HG02970 (cell line): Measurements from ENCODE around the gene GRAMD1A.
"Not testable (repeated sequence)": the region's sequence is repeated elsewhere in the genome, so short reads cannot be mapped to it uniquely, and the experiment has no call there.

ENCODE experiments used
- ATAC-seq: cut with Tn5 transposase; IDR thresholded peaks from one replicate; pipeline ENCODE4 v1.9.1; 2021; ENCODE audit warnings: mild to moderate bottlenecking, moderate library complexity, moderate number of reproducible peaks; ENCODE audit not compliant: unreplicated experiment, low FRiP score

The GRAMD1A gene

DNA sequence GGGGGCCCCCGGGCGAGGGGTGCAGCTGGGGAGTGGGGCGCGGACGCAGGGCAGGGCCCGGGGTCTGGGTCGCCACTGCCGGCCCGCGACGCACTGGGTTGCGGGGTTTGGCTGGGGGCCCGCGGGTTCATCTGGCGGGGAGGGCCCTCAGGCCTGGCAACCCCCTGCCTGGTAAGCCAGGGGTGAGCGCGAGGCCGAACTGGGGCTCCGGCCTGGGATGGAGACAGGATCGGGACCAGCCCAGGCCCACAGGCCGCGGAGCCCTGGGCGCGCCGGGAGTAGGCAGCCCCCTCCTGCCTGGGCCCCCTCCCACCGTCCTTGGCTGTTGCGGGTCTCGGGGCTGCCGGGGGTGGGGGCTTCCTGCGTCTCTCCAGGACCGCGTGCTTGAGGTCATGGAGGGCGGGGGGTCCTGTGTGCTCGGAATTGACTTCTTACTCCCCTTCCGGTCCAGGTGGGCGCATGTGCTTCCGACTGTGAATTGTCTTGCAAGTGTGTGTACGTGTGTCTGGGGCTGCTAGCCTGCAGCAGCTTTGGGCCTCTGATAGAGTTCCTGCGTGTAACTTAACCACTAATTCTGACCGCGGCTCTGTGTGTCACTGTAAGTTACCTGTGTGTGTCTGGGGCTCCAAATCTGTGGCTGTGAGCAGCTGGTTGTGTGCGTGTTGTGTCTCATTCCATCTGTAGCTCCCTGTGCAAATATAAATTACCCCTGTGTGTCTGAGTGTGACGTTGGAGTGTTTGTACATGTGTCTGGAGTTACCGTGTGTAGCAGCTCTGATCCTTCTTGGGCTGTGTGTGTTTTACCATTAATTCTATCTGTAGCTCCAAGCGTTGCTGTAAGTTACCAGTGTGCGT lies 751 bp downstream of the GRAMD1A start:
- ATAC-seq = no peak

DNA sequence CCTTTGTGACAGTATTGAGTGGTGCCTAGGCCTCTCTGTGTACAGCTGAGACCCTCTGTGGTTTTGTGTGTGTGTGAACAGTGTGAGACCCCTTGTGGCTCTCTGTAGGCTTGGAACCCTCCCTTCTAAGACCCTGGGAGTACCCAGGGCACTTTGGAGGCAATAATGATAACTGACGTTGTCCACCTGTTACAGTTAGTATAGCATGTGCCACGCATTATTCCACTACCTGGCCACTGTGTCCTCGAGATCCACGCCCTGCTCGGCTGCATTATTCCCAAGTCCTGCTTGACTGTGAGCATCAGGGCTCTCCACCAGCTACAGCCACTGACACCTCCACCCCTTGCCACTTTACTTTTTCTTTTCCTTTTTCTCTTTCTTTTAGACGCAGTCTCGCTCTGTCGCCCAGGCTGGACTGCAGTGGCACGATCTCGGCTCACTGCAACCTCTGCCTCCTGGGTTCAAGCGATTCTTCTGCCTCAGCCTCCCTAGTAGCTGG lies 2.0 kb downstream of the GRAMD1A start:
- no peak for ATAC-seq

DNA sequence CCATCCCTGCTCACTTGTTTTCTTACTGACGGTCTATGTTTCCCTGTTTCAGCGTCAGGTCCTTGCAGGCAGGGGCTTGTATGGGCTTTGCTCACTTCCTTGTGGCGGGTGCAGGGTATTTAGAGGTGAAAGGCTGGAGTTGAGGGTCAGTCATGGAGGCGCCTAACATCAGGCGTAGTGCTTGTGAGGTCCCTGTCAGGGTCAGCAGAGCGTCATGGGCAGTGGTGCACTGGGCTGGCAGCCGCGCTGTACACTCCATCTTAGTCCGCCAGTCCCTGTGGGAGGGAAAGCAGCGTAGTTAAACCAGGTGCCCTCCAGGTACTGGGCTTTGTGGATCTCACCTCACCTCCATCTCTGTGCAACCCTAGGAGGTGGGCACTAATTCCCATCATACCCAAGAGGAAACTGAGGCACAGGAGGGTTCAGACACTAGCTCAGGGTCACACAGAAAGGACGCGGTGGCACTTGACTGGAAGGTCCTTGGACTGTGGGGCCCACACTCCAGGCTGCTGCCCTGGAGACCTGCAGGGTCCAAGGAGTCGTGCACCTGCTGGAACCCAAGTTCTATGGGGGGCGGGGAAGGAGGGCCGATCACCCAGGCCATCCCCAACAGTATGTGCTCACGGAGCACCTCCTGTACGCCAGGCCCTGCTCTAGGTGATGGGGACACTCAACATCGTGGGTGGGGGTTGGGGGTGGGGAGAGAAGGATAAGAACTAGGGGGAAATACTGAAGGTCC lies 4.6 kb downstream of the GRAMD1A start:
- no peak for ATAC-seq

DNA sequence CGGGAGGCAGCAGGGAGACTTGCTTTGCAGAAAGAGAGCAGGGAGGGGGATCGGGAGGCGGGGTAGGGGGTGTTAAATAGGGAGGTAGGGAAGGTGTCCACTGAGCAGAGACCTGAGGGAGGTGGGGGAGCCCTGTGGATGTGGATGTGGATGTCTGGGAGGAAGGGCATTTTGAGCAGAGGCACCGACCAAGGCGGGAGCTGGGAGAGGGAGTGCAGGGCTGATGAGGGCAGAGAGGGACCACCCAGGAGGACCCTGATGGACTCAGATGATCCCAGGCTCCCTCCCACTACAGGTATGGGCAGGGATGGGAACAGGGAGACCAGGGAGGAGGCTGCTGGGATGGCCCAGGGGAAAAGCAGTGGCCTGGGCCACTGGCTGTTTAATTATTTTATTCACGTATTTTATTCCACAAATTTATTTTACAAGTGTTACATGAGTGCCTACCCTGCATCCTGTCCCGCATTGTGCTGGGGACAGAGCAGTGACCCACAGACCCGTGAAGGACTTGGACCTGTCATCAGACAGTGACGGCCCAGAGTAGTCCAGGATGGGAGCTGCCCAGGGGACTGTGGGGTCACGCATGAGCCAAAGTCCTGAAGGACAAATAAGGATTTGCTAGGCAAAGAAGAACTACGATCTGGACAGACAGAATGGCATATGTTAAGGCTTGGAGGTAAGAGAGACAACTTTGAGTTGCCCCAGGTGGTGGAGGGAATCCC lies 5.3 kb downstream of the GRAMD1A start:
- no peak for ATAC-seq

DNA sequence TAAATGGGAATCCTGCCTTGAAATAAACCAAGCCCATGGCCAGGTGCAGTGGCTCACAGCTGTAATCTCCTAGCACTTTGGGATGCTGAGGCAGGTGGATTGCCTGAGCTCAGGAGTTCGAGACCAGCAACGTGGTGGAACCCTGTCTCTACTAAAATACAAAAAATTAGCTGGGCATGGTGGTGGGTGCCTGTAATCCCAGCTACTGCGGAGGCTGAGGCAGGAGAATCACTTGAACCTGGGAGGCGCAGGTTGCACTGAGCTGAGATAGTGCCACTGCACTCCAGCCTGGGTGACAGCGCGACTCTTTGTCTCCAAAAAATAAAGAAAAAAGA lies 5.9 kb downstream of the GRAMD1A start:
- ATAC-seq = not testable (repeated sequence)

DNA sequence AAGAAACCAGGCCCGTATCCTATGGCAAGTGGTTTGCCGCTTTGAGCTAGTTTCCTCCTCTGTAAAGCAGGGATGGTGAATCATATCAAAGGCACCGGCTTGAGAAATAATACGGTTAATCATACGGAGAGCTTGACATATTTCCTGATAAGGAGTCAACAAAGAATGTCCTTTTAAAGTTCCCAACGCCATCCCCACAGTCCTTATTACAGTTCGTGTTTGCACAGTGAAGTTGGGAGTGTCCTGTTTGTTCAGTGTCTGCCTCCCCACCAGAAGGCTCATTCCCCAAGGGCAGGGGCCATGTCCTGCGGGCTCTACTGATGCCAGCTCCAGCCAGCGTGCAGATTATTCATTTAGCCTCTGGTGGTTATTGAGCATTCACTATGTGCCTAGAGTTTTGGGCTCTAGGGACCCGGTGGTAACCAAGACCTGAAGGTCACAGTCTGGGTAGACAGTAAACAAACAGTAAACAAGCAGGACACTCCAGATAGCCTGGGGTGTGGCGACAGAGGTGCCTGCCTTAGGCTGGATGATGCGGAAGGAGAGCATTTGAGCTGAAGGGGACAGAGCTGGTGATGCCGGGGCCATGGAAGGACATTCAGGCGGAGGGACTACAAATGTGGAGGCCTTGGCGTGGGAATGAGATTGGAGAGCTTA lies 6.3 kb downstream of the GRAMD1A start:
- no peak for ATAC-seq

DNA sequence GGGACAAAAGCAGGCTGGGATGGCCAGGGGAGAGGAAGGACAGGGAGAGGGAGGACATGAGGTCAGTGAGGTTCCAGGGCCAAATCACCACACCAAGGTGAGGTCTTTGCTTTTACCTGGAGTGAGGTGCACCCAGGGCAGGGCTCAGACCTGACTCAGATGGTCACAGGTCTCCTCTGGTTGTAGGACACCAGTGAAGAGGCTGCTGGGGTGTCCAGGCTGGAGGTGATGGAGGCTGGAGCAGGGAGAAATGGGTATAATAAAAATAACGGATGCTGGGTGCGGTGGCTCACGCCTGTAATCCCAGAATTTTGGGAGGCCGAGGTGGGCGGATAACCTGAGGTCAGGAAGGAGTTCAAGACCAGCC lies 6.9 kb downstream of the GRAMD1A start:
- ATAC-seq = no peak

DNA sequence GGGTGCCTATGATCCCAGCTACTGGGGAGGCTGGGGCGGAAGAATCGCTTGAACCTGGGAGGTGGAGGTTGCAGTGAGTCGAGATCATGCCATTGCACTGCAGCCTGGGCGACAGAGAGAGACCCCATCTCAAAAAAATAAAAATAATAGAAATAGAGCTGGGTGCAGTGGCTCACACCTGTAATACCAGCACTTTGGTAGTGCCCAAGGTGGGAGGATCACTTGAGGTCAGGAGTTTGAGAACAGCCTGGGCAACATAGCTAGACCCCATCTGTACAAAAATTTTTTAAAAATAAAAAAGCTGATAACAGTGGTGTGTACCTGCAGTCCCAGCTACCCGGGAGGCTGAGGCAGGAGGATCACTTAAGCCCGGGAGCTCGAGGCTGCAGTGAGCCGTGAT lies 7.3 kb downstream of the GRAMD1A start:
- ATAC-seq = not testable (repeated sequence)

DNA sequence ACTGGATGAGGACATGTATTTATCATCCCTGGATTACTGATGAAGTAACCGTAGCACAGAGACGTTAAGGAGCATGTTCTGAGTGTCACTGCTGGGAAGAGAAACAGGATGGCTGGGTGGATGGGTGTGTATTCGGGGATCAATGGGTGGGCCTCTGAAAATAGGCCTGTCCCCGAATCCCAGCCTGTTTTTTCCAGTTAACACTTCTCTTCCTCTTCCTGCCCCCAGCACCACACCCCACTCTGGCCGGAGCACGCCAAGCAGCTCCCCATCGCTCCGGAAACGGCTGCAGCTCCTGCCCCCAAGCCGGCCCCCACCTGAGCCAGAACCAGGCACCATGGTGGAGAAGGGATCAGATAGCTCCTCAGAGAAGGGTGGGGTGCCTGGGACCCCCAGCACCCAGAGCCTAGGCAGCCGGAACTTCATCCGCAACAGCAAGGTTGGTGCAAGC lies 8.8 kb downstream of the GRAMD1A start:
- no peak for ATAC-seq

DNA sequence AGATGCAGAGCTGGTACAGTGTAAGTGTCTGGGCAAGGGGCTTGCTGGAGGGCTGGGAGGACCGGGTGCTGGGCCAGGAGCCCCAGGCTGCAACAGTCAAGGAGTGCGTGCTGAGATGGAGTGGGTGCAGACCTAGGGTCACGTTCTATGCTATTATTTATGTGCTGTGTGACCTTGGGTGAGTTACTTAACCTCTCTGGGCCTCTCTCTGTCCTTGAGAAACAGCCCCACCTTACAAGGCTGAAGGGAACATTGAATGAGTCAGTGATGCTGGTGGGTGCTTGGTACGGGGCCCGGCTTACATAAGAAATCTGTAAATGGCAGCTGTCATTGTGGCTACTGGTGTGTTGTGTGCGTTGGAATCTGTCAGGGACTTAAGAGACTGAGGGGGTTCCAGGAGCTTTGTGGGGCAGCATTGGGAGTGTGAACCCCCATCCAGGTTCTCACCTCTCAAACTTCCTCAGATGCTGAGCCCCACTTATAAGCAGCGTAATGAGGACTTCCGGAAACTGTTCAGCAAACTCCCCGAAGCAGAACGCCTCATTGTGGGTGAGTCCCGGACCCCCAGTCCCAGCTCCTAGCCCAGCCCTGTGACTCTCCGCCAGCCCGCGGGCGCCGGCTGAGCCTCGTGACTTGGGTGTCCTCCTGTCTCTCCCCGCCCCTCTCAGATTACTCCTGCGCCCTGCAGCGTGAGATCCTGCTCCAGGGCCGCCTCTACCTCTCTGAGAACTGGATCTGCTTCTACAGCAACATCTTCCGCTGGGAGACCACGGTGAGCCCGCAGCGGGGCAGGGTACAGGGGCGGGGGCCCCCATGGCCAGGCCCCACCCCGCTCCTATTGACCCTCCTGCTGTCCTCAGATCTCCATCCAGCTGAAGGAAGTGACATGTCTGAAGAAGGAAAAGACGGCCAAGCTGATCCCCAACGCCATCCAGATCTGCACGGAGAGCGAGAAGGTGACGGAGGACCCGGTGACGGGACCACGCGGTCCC lies 9.6 kb downstream of the GRAMD1A start:
- ATAC-seq = no peak

DNA sequence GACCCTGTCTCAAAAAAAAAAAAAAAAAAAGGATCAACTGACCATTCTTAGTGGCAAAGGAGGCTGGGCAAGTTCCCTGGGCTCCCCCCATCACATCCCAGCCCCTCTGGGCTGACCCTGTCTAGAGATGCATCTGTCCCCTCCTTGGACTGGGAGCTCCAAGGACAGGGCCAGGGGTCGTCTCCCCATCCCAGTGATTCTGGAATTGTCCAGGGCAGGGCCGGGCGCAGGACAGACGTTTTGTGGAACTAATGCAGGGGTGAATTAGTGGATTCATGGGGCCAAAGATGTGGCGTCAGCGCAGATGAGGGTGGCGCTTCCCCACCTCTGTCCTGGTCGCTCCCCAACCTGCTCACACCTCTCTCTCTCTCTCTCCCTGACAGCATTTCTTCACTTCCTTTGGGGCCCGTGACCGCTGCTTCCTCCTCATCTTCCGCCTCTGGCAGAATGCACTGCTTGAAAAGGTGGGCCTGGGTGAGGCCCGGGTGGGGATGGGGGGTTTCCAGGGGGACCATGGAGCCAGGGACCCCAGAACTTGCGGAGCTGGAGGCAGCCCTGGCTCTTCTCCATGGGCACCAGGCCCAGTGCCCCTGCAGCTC lies 11.1 kb downstream of the GRAMD1A start:
- ATAC-seq = no peak

DNA sequence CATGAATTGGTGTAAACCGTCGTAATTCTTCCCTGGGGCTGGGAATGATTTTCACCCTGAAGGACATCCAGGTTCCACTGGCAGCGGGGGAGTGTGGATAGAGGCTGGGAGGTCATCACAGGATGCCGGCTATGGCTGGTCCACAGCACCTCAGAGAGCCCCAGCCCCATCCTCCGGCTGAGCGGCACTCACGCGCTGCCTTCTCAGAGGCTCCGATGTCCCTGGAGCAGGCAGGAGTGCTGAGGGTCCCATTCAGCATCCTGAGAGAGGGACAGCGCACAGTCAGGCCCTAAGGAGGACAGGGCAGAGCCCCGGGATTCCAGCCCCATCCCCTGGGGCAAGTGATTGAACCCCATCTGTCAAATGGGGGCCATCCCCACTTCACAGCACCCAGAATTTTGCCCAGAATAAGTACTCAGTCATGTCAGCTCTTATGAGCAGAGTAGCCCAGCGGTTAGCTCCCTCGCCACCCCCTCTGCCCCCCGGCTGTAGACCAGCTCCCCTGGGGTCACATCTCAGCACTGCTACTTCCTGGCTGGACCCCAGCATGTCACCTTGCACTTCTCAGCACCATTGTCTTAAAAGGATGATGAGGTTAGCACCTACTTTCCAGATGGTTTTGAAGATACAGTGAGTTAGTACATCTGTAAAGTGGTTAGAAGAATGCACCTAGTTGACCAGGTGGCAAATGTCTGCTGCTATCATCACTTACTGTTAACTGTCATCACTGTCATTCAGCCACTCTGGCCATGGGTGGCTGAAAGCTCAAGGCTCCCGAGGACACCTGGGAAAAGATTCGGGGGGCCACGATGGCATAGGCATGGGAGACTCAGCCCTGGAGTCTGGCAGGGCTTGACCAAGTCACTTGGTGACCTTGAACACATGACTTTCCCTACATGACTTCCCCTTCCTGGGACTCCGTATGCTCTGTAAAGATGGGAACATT lies 11.9 kb downstream of the GRAMD1A start:
- no peak for ATAC-seq

DNA sequence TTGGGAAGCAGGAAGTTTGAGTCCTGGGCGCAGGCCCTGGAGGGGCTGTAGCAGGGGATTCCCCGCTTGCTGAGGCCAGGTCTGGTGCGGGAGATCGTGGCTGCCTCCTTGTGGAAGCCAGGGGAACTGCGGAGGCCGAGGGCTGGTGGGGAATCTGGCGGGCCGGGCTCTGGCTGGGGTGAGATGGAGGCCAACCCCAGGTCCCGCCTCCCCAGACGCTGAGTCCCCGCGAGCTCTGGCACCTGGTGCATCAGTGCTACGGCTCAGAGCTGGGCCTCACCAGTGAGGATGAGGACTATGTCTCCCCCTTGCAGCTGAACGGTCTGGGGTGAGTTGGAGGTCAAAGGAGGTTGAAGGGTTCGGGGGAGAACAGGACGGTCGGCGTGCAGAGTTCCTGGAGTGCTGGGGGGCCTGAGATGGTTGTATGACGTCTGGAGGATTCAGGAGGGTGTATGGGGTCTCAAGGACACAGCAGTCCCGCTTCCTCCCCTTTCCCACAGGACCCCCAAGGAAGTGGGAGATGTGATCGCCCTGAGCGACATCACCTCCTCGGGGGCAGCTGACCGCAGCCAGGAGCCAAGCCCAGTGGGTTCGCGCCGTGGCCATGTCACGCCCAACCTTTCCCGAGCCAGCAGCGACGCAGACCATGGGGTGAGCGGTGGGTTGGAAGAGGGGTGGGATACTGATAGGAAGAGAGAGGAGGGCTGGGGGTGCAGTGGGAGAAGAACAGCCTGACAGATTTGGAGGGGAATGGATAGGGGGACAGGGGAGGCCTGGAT lies 13.1 kb downstream of the GRAMD1A start:
- ATAC-seq = no peak

DNA sequence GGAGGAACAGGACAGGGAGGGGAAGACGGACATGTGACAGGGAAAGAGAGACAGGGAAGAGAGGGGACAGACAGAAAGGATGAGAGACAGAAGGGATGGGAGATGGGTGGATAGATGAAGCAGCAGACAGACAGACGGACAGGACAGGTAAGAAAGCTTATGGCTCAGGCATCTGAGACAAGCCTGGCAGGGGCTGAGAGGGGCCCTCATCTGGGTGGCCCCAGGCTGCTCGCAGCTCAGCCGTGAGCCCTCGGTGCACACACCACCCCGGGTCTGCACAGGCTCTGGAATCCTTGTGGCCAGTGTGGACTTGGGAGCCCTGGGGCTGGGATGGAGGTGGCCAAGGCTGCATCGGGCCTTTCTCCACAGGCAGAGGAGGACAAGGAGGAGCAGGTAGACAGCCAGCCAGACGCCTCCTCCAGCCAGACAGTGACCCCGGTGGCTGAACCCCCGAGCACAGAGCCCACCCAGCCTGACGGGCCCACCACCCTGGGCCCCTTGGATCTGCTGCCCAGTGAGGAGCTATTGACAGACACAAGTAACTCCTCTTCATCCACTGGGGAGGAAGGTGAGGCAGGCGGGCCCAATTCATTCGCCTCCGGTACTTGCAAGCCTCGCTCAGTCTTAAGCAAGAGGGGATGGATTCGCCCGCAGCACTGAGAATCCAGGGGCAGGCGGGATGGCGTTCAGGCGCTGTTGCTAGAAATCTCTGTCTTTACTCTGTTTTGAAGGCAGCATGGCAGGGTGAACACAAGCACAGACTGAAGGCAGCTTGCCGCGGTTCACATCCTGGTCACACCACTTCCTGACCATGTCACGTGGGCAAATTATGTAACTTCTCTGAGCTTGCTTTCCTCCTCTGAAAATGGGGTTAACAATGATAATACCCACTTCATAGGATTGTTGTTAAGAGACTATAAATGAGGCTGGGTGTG lies 14.0 kb downstream of the GRAMD1A start:
- ATAC-seq = no peak

DNA sequence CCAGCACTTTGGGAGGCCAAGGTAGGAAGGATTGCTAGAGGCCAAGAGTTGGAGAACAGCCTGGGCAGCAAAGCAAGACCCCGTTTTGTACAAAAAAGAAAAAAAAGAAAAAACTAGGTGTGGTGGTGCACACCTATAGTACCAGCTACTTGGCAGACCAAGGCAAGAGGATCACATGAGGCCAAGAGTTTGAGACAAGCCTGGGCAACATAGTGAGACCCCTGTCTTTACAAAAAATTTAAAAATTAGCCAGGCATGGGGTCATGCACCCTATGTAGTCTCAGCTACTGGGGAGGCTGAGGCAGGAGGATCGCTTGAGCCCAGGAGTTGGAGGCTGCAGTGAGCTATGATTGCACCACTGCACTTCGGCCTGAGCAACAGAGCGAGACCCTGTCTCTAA lies 14.7 kb downstream of the GRAMD1A start:
- not testable (repeated sequence) for ATAC-seq
